Mucosa of rectum (tissue), 2 donors: ENCODE data around the gene TMEM115.

Experiments used
- H3K27ac ChIP-seq, 2 donors: one replicate each; pipeline ENCODE4 v1.7.0; 2013; ENCODE audit warnings: inconsistent platforms in 2 of 2, low read depth in 2 of 2, low read length in 2 of 2
- H3K27me3 ChIP-seq, 2 donors: one replicate each; pipeline ENCODE4 v1.7.0; 2013; ENCODE audit warnings: low read length in 2 of 2; ENCODE audit not compliant: control insufficient read depth in 2 of 2, insufficient read depth in 2 of 2
- H3K36me3 ChIP-seq, 2 donors: one replicate each; pipeline ENCODE4 v1.7.0; 2013; ENCODE audit warnings: low read length in 2 of 2; ENCODE audit not compliant: control insufficient read depth in 2 of 2, insufficient read depth in 2 of 2
- H3K4me1 ChIP-seq, 2 donors: one replicate each; pipeline ENCODE4 v1.7.0; 2013; ENCODE audit warnings: low read length in 2 of 2, mild to moderate bottlenecking in 1 of 2; ENCODE audit not compliant: control insufficient read depth in 2 of 2, insufficient read depth in 2 of 2
- H3K4me3 ChIP-seq, 2 donors: one replicate each; pipeline ENCODE4 v1.7.0; 2013; ENCODE audit warnings: low read length in 2 of 2
- H3K9ac ChIP-seq, 2 donors: one replicate each; pipeline ENCODE4 v1.7.0; 2013; ENCODE audit warnings: low read length in 2 of 2, low read depth in 1 of 2, mild to moderate bottlenecking in 1 of 2
- H3K9me3 ChIP-seq, 2 donors: one replicate each; pipeline ENCODE4 v1.7.0; 2013; ENCODE audit warnings: low read length in 2 of 2; ENCODE audit not compliant: control insufficient read depth in 2 of 2
- donor health status: healthy.
- donor health status: Normal muscosa, but diverticular disease.

TMEM115 gene

DNA sequence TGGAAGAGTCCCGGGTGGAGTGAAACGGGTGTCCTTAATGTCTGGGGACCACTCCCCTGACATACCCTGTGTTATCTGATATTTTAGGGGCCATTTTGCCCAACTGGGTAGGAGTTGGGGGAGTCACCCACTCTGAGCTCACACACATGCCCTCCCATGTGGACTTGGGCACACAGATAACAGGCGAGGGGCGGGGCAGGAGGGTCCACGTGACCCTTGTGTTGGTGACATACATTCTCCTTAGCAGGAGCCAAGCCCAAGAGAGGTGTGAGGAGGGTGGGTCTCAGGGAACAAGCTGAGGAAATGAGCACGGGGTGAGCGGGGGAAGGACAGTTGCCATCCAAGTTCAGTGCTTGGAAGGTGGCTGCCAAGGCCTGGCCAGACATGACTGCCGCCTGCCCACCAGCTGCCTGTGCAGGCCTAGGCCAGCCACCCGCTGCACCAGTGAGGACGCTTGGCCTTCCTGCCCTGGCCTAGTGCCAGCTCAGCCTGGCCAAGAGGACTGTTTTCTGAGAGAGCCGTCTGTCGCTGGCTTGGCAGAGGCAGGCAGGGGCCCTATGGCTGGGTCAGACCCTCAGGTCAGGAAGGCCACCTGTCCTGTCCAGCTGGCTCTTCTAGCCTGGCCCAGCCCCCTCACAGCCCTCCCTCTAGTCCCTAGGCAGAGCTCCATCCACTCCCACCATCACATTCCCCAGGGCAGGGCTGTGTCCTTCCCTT lies 31.3 kb upstream of the TMEM115 start:
- Histone ChIP-seq H3K27me3 (no peaks in the 10 kb centered on the region), H3K4me3 (no peak overlapping the region), H3K36me3 (no peaks in the 10 kb centered on the region), H3K9ac (no peak overlapping the region), H3K27ac (peak overlapping the region in 1 of 2 donors; percentile 6), H3K9me3 (no peaks in the 10 kb centered on the region), H3K4me1 (peaks cover 4 to 9% of the 10 kb centered on the region in 2 donors)

DNA sequence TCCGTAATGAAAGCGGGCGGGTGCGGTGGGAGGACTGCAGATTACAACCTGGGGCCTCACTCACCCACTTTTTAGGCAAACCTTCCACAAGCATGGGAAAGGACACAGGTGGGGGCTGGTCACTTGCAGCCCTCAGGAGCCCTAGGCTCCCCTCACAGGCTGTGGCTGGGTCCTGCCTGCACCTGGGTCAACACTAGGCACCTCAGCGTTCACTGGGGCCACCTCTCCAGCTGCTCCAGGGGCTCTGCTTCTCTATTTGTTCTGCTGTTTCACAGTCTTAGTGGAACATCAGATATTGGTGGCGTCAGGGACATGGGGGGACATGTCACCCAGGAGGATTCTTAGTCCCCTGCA lies 30.1 kb upstream of the TMEM115 start:
- H3K27ac ChIP-seq, result no peak overlapping the region
- no peak overlapping the region for H3K9ac ChIP-seq
- H3K9me3 ChIP-seq, result no peaks in the 10 kb centered on the region
- no peaks in the 10 kb centered on the region for H3K36me3 ChIP-seq
- no peak overlapping the region for H3K4me3 ChIP-seq
- H3K27me3 ChIP-seq, result no peaks in the 10 kb centered on the region
- H3K4me1 ChIP-seq, result peaks cover 4 to 9% of the 10 kb centered on the region in 2 donors

DNA sequence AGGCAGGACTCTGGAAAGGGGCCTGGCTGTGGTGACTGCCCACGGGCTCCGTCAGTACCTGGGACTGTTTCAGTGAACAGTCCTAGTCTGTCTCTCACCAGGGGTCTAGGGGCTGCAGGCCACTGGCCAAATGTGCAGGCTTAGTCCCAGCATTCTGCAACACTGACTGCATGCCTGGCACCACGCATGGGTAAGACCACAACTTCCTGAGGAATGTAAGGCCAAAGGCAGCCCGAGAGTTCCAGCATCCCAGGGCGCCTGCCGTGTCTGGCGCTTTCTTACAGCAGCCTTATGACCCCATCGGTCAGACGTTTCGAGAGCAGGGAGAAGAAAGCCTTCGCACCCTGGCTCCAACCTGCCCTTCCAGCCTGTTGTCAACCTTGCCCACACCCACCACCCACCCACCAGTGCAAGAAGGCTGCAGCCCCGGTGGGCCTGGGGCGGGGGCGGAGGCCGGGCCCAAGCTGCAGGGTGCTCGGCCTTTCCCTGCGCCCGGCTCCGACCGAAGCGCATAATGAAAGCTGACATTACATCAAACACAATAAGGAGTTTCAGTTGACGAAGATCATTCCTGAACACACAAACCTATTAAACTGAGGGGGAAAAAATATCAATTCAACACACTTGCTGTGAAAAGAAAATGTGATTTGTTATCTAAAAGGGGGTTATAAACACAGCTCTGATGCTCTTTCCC lies 29.5 kb upstream of the TMEM115 start:
- Histone ChIP-seq H3K36me3 (no peaks in the 10 kb centered on the region), H3K9ac (no peak overlapping the region), H3K4me3 (no peak overlapping the region), H3K27ac (no peak overlapping the region), H3K4me1 (peaks cover 4 to 9% of the 10 kb centered on the region in 2 donors), H3K27me3 (no peaks in the 10 kb centered on the region), H3K9me3 (no peaks in the 10 kb centered on the region)

DNA sequence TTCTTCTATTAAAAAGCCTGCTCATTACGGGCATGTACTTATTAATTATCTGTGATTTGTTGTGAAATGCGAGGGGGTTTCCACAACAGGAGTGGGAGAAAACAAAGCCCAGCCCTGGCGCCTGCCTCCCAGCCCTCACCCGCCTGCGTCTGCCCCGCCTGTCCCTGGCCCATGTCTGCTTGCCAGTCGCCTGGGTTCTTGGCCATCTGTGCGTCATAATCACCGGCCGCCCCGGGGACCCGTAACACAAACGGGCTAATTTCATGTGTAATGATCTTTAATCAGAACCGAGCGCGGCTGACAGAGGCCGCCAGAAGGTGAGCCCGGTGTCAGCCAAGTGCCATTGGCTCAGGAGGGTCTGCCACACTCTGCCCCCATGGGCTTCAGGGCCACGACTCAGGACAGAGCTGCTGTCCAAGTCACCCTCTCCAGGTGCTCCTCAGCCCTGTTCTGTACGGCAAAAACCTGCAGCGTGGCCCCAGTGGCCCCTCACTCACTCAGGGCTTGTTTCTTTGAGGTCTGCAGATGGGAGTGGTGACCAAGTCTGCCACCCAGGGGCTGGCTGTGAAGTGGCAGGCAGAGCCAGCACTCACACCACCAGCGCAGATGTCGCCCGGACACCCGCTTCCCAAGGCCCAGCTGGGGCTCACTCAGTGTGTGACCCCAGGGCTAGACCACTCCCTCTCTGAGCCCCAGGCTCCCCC lies 28.8 kb upstream of the TMEM115 start:
- H3K4me1 ChIP-seq, result peaks cover 4 to 9% of the 10 kb centered on the region in 2 donors
- H3K9me3 ChIP-seq, result no peaks in the 10 kb centered on the region
- H3K9ac ChIP-seq, result no peak overlapping the region
- no peaks in the 10 kb centered on the region for H3K27me3 ChIP-seq
- H3K27ac ChIP-seq, result no peak overlapping the region
- no peak overlapping the region for H3K4me3 ChIP-seq
- no peaks in the 10 kb centered on the region for H3K36me3 ChIP-seq

DNA sequence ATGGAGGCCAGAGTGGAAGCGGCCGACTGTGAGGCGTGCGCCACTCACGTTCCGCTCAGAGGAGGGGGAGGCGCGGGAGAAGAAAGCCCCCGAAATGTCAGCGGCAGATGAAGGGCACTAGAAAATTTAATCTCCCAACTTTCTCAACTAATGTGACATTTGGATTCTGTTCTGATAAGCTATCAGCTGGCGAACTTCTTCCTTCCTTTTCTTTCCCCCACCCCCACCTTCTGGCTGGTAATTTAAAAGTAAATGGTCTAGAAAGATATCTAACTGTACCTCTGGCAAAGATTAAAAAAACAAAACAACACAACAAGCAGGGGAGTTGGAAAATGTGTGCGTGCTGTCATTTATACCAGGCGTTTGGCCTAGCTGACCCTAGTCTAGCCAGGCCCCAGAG lies 26.4 kb upstream of the TMEM115 start:
- Histone ChIP-seq H3K27ac (no peak overlapping the region), H3K4me1 (peaks cover 2 to 4% of the 10 kb centered on the region in 2 donors), H3K4me3 (no peak overlapping the region), H3K9me3 (no peaks in the 10 kb centered on the region), H3K9ac (no peak overlapping the region), H3K27me3 (no peaks in the 10 kb centered on the region), H3K36me3 (no peaks in the 10 kb centered on the region)

DNA sequence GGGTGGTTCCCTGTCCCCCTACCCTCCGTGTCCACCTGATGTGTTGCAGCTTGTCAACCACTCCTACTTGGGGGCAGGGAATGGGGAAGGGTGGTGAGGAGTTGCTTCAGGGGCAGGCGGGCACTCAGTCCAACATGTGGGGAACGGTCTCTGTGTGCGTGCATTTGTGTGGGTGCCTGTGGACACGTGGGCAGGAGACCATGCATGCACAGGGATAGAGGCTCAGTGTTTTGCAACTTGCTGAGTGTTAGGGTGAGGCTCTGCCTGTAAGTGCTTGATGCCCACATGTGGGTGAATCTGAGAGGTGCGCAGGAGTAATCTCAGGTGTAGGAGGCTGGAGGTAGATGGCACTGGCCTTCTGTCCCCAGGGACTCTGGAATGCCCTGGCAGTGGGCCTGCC lies 24.4 kb upstream of the TMEM115 start:
- no peaks in the 10 kb centered on the region for H3K4me1 ChIP-seq
- H3K9me3 ChIP-seq, result no peaks in the 10 kb centered on the region
- no peak overlapping the region for H3K27ac ChIP-seq
- H3K27me3 ChIP-seq, result no peaks in the 10 kb centered on the region
- H3K36me3 ChIP-seq, result no peaks in the 10 kb centered on the region
- H3K9ac ChIP-seq, result no peak overlapping the region
- H3K4me3 ChIP-seq, result no peak overlapping the region

DNA sequence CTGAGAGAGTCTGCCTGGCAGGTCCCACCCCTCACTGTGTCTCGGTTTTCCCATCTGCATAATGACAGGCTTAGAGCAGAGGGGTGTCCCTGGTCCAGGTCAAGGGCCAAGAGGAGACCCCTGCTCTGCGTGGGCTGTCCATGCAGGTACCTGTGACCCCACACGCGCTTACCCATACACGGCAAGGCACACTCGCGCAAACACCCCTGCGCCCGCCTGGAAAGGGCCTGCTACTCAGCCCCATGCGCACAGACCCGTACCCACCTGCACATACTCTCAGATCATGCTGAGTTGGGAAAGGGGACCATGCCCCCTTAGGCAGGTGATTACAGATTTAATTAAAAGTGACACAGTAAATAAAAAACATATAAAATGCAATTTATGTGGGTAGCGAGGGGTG lies 23.4 kb upstream of the TMEM115 start:
- Histone ChIP-seq H3K9ac (no peak overlapping the region), H3K27ac (no peak overlapping the region)

DNA sequence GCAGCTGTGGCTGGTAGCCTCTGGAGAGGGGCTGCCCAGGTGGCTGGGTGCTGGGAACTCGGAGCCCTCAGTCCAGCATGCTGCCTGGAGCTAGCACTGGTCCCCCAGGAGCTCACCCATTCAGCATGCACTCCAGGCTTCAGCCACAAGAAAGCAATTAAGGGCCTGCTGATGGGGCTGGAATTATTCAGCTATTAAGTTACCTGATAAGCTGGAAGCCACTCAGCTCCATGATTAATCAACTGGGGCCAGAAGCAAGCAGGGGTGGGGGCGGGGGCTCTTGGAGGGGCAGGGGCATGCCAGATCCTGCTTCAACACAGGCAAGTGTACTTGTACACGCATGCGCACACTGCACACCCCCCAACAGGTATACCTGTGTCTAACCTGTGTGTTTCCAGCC lies 22.1 kb upstream of the TMEM115 start:
- Histone ChIP-seq H3K36me3 (no peaks in the 10 kb centered on the region), H3K4me3 (no peak overlapping the region), H3K9ac (no peak overlapping the region), H3K4me1 (no peaks in the 10 kb centered on the region), H3K27ac (no peak overlapping the region), H3K27me3 (no peaks in the 10 kb centered on the region), H3K9me3 (no peaks in the 10 kb centered on the region)

More for the DNA sequence above, 23.4 kb upstream of the TMEM115 start:
- H3K27me3 ChIP-seq, result no peaks in the 10 kb centered on the region
- H3K9me3 ChIP-seq, result no peaks in the 10 kb centered on the region
- no peak overlapping the region for H3K4me3 ChIP-seq
- H3K36me3 ChIP-seq, result no peaks in the 10 kb centered on the region
- H3K4me1 ChIP-seq, result no peaks in the 10 kb centered on the region

DNA sequence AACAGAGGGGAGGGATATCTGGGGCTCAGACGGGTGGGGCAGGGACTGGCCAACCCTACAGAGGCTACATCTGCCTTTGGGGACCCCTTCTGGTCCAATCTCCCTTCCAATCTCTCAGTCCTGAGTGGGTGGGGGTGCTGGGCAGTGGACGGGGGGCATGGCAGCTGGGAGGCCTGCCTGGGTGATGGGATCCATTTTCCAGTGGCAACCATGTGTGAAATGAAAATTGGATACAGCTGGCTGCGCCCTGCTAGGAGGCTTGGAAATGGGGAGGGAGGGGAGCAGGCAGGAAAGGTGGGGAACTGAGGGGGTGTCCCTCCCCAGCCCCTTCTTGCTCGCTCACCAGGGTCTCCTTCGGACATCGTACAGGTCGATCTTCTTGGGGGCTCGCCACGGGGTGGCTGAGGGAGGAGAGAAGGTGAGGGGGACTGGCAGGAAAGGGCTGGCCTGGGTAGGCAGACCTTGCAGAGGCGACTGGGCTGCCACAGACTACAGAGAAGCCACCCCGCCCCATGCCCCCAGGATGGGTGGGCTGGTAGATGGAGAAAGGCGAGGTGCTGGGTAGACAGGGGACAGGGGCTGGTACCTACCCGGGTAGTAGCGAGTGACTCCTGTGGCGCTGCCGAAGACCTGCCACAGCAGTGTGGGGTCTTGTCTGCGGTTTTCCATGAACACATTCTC lies 21.2 kb upstream of the TMEM115 start:
- H3K4me3 ChIP-seq, result no peak overlapping the region
- no peaks in the 10 kb centered on the region for H3K27me3 ChIP-seq
- H3K4me1 ChIP-seq, result no peaks in the 10 kb centered on the region
- no peak overlapping the region for H3K9ac ChIP-seq
- H3K9me3 ChIP-seq, result no peaks in the 10 kb centered on the region
- no peaks in the 10 kb centered on the region for H3K36me3 ChIP-seq
- no peak overlapping the region for H3K27ac ChIP-seq

DNA sequence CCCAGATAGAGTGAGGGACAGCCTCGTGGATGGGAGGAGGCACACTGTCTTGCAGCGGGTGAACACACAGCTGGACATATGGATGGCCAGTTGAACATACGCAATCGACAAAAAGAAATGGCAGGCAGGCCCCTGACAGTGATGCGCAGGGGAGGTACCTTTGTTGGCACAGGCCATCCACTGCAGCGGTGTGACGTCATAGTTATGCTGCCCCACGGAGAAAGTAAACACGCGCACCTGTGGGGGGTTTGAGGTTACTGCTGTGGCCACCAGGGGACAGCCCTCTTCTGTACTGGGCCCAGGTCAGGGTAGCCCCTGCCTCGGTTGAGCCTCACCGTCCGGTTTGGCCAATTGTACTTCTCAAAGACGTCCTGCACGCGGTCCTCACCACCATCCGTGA lies 19.4 kb upstream of the TMEM115 start:
- no peak overlapping the region for H3K9ac ChIP-seq

More for the DNA sequence above, 19.4 kb upstream of the TMEM115 start:
- H3K27ac ChIP-seq, result no peak overlapping the region
- no peak overlapping the region for H3K4me3 ChIP-seq
- H3K27me3 ChIP-seq, result no peaks in the 10 kb centered on the region
- no peaks in the 10 kb centered on the region for H3K9me3 ChIP-seq
- no peaks in the 10 kb centered on the region for H3K36me3 ChIP-seq
- no peaks in the 10 kb centered on the region for H3K4me1 ChIP-seq
